Umbilical cord (tissue), 2 donors: Measurements from ENCODE around the gene ARHGAP15. TPM values are rescaled to one million over a fixed set of nuclear protein-coding genes. Genes with fewer than 3 reads are reported as not detected.

Experiments used
- DNase-seq: peaks from one replicate; pipeline ENCODE4 v3.0.0-alpha.2; 2015; ENCODE audit warnings: low spot score
- total RNA-seq: library from RNA; depleted of rRNA; stranded (reverse); fragments of >200 nt; gene quantifications from one replicate; pipeline ENCODE4 v1.2.3, GENCODE V29; 2014; ENCODE audit warnings: low replicate concordance; ENCODE audit not compliant: insufficient read depth

ARHGAP15 gene
- total RNA-seq, 1 donor from 2014 or later = 54.2 TPM

GRCh38 chr2:143452817-143453451, 323.7 kb downstream of the ARHGAP15 start:
- no peak for DNase-seq

GRCh38 chr2:143453981-143454511, 324.8 kb downstream of the ARHGAP15 start:
- no peak for DNase-seq

- DNase-seq = no peak
Measured at GRCh38 chr2:143455317-143455716, 326.1 kb downstream of the ARHGAP15 start.

GRCh38 chr2:143458258-143459190, 329.3 kb downstream of the ARHGAP15 start:
- no peak for DNase-seq

- no peak for DNase-seq
Measured at GRCh38 chr2:143460382-143460781, 331.2 kb downstream of the ARHGAP15 start.

- DNase-seq = no peak
Measured at GRCh38 chr2:143463719-143464118, 334.5 kb downstream of the ARHGAP15 start.

GRCh38 chr2:143466391-143466790, 337.2 kb downstream of the ARHGAP15 start:
- no peak for DNase-seq

GRCh38 chr2:143467011-143467410, 337.8 kb downstream of the ARHGAP15 start:
- DNase-seq = no peak

- no peak for DNase-seq
Measured at GRCh38 chr2:143468341-143468888, 339.2 kb downstream of the ARHGAP15 start.

GRCh38 chr2:143469323-143469722, 340.1 kb downstream of the ARHGAP15 start:
- no peak for DNase-seq

GRCh38 chr2:143471550-143471949, 342.3 kb downstream of the ARHGAP15 start:
- DNase-seq = no peak

GRCh38 chr2:143473216-143473615, 344.0 kb downstream of the ARHGAP15 start:
- DNase-seq = no peak

GRCh38 chr2:143473820-143474219, 344.6 kb downstream of the ARHGAP15 start:
- no peak for DNase-seq

- no peak for DNase-seq
Measured at GRCh38 chr2:143474586-143474985, 345.4 kb downstream of the ARHGAP15 start.

- DNase-seq = no peak
Measured at GRCh38 chr2:143475041-143475776, 346.0 kb downstream of the ARHGAP15 start.

GRCh38 chr2:143476336-143477087, 347.3 kb downstream of the ARHGAP15 start:
- no peak for DNase-seq

- no peak for DNase-seq
Measured at GRCh38 chr2:143477714-143478443, 348.7 kb downstream of the ARHGAP15 start.

GRCh38 chr2:143480086-143480485, 350.9 kb downstream of the ARHGAP15 start:
- DNase-seq = no peak

- DNase-seq = no peak
Measured at GRCh38 chr2:143480601-143481236, 351.5 kb downstream of the ARHGAP15 start.

- no peak for DNase-seq
Measured at GRCh38 chr2:143481237-143481623, 352.0 kb downstream of the ARHGAP15 start.
